Neural cell (in vitro differentiated cells): Measurements from ENCODE around the gene MAP3K1. TPM values are rescaled to one million over a fixed set of nuclear protein-coding genes. Genes with fewer than 3 reads are reported as not detected.

Source experiments
- H2AFZ ChIP-seq: fragments of 200-600, 300-800 bp; sonication (generic), shearing (Covaris generic); 2 replicates; pipeline ENCODE4 v1.6.0; 2014; ENCODE audit warnings: low read depth, mild to moderate bottlenecking, antibody characterized with exemption, low read length, moderate library complexity
- H3F3A ChIP-seq: fragments of 200-600 bp; shearing (Covaris generic); 2 replicates; pipeline ENCODE4 v1.6.1; 2016; ENCODE audit warnings: mild to moderate bottlenecking, moderate library complexity, mixed read lengths, antibody characterized with exemption, low read length; ENCODE audit not compliant: insufficient read depth, poor library complexity, severe bottlenecking
- H3K27ac ChIP-seq: fragments of 200-600, 300-800 bp; sonication (generic), shearing (Covaris generic); 2 replicates; pipeline ENCODE4 v1.5.1; 2014; ENCODE audit warnings: mild to moderate bottlenecking, low read length, moderate library complexity
- H3K27me3 ChIP-seq: fragments of 300-800, 200-600 bp; sonication (generic), shearing (Covaris generic); 2 replicates; pipeline ENCODE4 v1.6.0; 2014; ENCODE audit warnings: mild to moderate bottlenecking, low read depth, low read length, moderate library complexity; ENCODE audit not compliant: insufficient read depth
- H3K36me3 ChIP-seq: fragments of 300-800, 200-600 bp; sonication (generic), shearing (Covaris generic); 2 replicates; pipeline ENCODE4 v1.5.1; 2014; ENCODE audit warnings: mild to moderate bottlenecking, antibody characterized with exemption, low read length, moderate library complexity; ENCODE audit not compliant: insufficient read depth
- H3K4me2 ChIP-seq: fragments of 300-800, 200-600 bp; sonication (generic), shearing (Covaris generic); 2 replicates; pipeline ENCODE4 v1.6.0; 2014; ENCODE audit warnings: mild to moderate bottlenecking, low read length
- H3K4me3 ChIP-seq: fragments of 300-800, 200-600 bp; sonication (generic), shearing (Covaris generic); 2 replicates; pipeline ENCODE4 v1.5.1; 2014; ENCODE audit warnings: mild to moderate bottlenecking, low read length, moderate library complexity
- H3K79me2 ChIP-seq: fragments of 200-600 bp; shearing (Covaris generic); replicated peaks from 2 replicates; pipeline ENCODE4 v1.6.0; 2014; ENCODE audit warnings: mild to moderate bottlenecking, low read length, moderate library complexity; ENCODE audit not compliant: insufficient read depth
- H3K9ac ChIP-seq: fragments of 300-800, 200-600 bp; sonication (generic), shearing (Covaris generic); 2 replicates; pipeline ENCODE4 v1.6.1; 2016; ENCODE audit warnings: mild to moderate bottlenecking, low read length, mixed read lengths
- H3K9me2 ChIP-seq: fragments of 200-600 bp; shearing (Covaris generic); 2 replicates; pipeline ENCODE4 v1.6.1; 2016; ENCODE audit warnings: mild to moderate bottlenecking, low read length, mixed read lengths; ENCODE audit not compliant: insufficient read depth
- H3K9me3 ChIP-seq: fragments of 200-600, 300-800 bp; sonication (generic), shearing (Covaris generic); 2 replicates; pipeline ENCODE4 v1.6.1; 2016; ENCODE audit warnings: mild to moderate bottlenecking, mixed run types, low read length, moderate library complexity, mixed read lengths
- H4K20me1 ChIP-seq: fragments of 200-600 bp; shearing (Covaris generic); 2 replicates; pipeline ENCODE4 v1.6.1; 2016; ENCODE audit warnings: mild to moderate bottlenecking, mixed run types; ENCODE audit not compliant: insufficient read depth
- CTCF ChIP-seq: fragments of 450-650 bp; IDR thresholded peaks from 2 replicates; pipeline ENCODE4 v1.5.1; 2014; ENCODE audit warnings: antibody characterized with exemption, mild to moderate bottlenecking, moderate library complexity; ENCODE audit not compliant: poor library complexity, severe bottlenecking
- EP300 ChIP-seq: fragments of 450-650 bp; conservative IDR thresholded peaks from 2 replicates; pipeline ENCODE4 v1.6.1; 2014; ENCODE audit warnings: antibody characterized with exemption, mild to moderate bottlenecking, moderate library complexity; ENCODE audit not compliant: poor library complexity, severe bottlenecking
- EZH2 ChIP-seq: fragments of 200-600, 300-800 bp; shearing (Covaris generic), sonication (generic); IDR thresholded peaks from 2 replicates; pipeline ENCODE4 v1.6.1; 2014; ENCODE audit warnings: antibody characterized with exemption, low read length, borderline replicate concordance, mild to moderate bottlenecking; ENCODE audit not compliant: insufficient read depth, poor library complexity, severe bottlenecking
- MXI1 ChIP-seq: fragments of 450-650 bp; conservative IDR thresholded peaks from 2 replicates; pipeline ENCODE4 v1.6.1; 2014; ENCODE audit warnings: antibody characterized with exemption, mild to moderate bottlenecking; ENCODE audit not compliant: poor library complexity, severe bottlenecking
- POLR2AphosphoS5 ChIP-seq: IDR thresholded peaks from 2 replicates; pipeline ENCODE4 v1.6.1; 2012
- RAD21 ChIP-seq: fragments of 450-650 bp; conservative IDR thresholded peaks from 2 replicates; pipeline ENCODE4 v1.6.1; 2014; ENCODE audit warnings: antibody characterized with exemption, mild to moderate bottlenecking, moderate library complexity
- REST ChIP-seq: IDR thresholded peaks from 2 replicates; pipeline ENCODE4 v1.6.1; 2012; ENCODE audit warnings: borderline replicate concordance
- SMC3 ChIP-seq: fragments of 450-650 bp; conservative IDR thresholded peaks from 2 replicates; pipeline ENCODE4 v1.6.1; 2014; ENCODE audit warnings: antibody characterized with exemption, mild to moderate bottlenecking, moderate library complexity; ENCODE audit not compliant: poor library complexity
- TAF1 ChIP-seq: IDR thresholded peaks from 2 replicates; pipeline ENCODE4 v1.6.1; 2012; ENCODE audit warnings: low read depth
- polyA plus RNA-seq: library from polyadenylated mRNA; depleted of rRNA; stranded (reverse); fragments of >200 nt; gene quantifications from 2 replicates; pipeline ENCODE4 v1.2.3, GENCODE V29; 2014

The MAP3K1 gene
- polyA plus RNA-seq, 1 donor from 2014 or later = 26.4 TPM

- Histone ChIP-seq H3K27me3 (no peaks in the 10 kb centered on the region), H3K79me2 (peaks cover 42% of the 10 kb centered on the region), H3K9me2 (no peaks in the 10 kb centered on the region), H3K9ac (no peak overlapping the region), H3K9me3 (no peaks in the 10 kb centered on the region), H3K27ac (no peak overlapping the region), H3K4me2 (no peak overlapping the region), H2AFZ (no peak overlapping the region), H4K20me1 (no peaks in the 10 kb centered on the region), H3F3A (no peaks in the 10 kb centered on the region), H3K36me3 (no peaks in the 10 kb centered on the region), H3K4me3 (no peak overlapping the region)
- no peak for TF ChIP-seq POLR2AphosphoS5
- no peak for TF ChIP-seq REST
- no peak for TF ChIP-seq RAD21
- TF ChIP-seq CTCF = no peak
- no peak for TF ChIP-seq SMC3
These were observed 11.7 kb downstream of the MAP3K1 start for GRCh38 chr5:56827049-56827448.

- H3K27ac ChIP-seq = no peak overlapping the region
- H3K79me2 ChIP-seq = peaks cover 40% of the 10 kb centered on the region
- no peak overlapping the region for H2AFZ ChIP-seq
- no peaks in the 10 kb centered on the region for H3F3A ChIP-seq
- no peaks in the 10 kb centered on the region for H3K9me3 ChIP-seq
- TF ChIP-seq POLR2AphosphoS5 (no peak), EP300 (no peak), MXI1 (no peak), RAD21 (no peak), TAF1 (no peak)
- H3K4me2 ChIP-seq = no peak overlapping the region
- no peaks in the 10 kb centered on the region for H3K27me3 ChIP-seq
- H3K9me2 ChIP-seq = no peaks in the 10 kb centered on the region
- H3K36me3 ChIP-seq = no peaks in the 10 kb centered on the region
- no peak overlapping the region for H3K4me3 ChIP-seq
- no peaks in the 10 kb centered on the region for H4K20me1 ChIP-seq
- no peak overlapping the region for H3K9ac ChIP-seq
These were observed 12.6 kb downstream of the MAP3K1 start for GRCh38 chr5:56827924-56828323.

GRCh38 chr5:56829137-56829908 lies 14.0 kb downstream of the MAP3K1 start:
- no peak overlapping the region for H3K9ac ChIP-seq
- no peaks in the 10 kb centered on the region for H3F3A ChIP-seq
- H3K9me3 ChIP-seq = no peaks in the 10 kb centered on the region
- H3K27ac ChIP-seq = no peak overlapping the region
- no peaks in the 10 kb centered on the region for H4K20me1 ChIP-seq
- no peaks in the 10 kb centered on the region for H3K36me3 ChIP-seq
- no peak overlapping the region for H3K4me2 ChIP-seq
- peaks cover 29% of the 10 kb centered on the region for H3K79me2 ChIP-seq
- H3K9me2 ChIP-seq = no peaks in the 10 kb centered on the region
- no peaks in the 10 kb centered on the region for H3K27me3 ChIP-seq
- H3K4me3 ChIP-seq = no peak overlapping the region
- TF ChIP-seq TAF1 (no peak), MXI1 (no peak), POLR2AphosphoS5 (no peak), SMC3 (no peak), RAD21 (no peak), REST (no peak), CTCF (no peak), EZH2 (no peak), EP300 (no peak)
- H2AFZ ChIP-seq = no peak overlapping the region
